H1 (cell line): ENCODE results near the gene SECTM1. TPM values are rescaled to one million over a fixed set of nuclear protein-coding genes. Genes with fewer than 3 reads are reported as not detected.

ENCODE experiments used
- CTCF ChIA-PET: fragments of 300-600 bp; sonication (Branson Sonifier 250); formaldehyde crosslinking; loops from one replicate; lab custom pipeline; 2021; ENCODE audit not compliant: partially characterized antibody; lab: Charles Lee
- POLR2A ChIA-PET: fragments of 300-600 bp; sonication (Branson Sonifier 250); formaldehyde crosslinking; loops from one replicate; lab custom pipeline; 2021; ENCODE audit warnings: inconsistent platforms; ENCODE audit not compliant: partially characterized antibody; lab: Charles Lee
- DNase-seq, 2 experiments: peaks; one replicate each; pipeline versions ENCODE4 v3.0.0 to v3.0.0-alpha.2; 2010 to 2022; ENCODE audit warnings: low spot score in 2 of 2, low read depth in 1 of 2, mixed read lengths in 1 of 2
- FAIRE-seq: peaks from 2 replicates; lab custom pipeline; 2011; peaks lifted over from hg19 to GRCh38; lab: Jason Lieb, UNC
- H2AFZ ChIP-seq: 2 replicates; pipeline ENCODE4 v1.8.1; 2012; ENCODE audit warnings: low read length, inconsistent platforms
- H2AK5ac ChIP-seq: 2 replicates; pipeline ENCODE4 v1.6.1; 2013; ENCODE audit warnings: low read depth, low read length
- H2BK120ac ChIP-seq: replicated peaks from 2 replicates; pipeline ENCODE3; 2013; ENCODE audit warnings: low read depth, low read length, inconsistent platforms
- H2BK12ac ChIP-seq: 2 replicates; pipeline ENCODE4 v1.6.1; 2013; ENCODE audit warnings: low read depth, low read length
- H2BK15ac ChIP-seq: 2 replicates; pipeline ENCODE4 v1.6.1; 2013; ENCODE audit warnings: low read length
- H2BK20ac ChIP-seq: 2 replicates; pipeline ENCODE4 v1.6.1; 2013; ENCODE audit warnings: low read length
- H2BK5ac ChIP-seq: 2 replicates; pipeline ENCODE4 v1.6.1; 2013; ENCODE audit warnings: low read depth, low read length
- H3K14ac ChIP-seq: 2 replicates; pipeline ENCODE4 v1.6.1; 2013; ENCODE audit warnings: inconsistent platforms; ENCODE audit not compliant: insufficient read length
- H3K18ac ChIP-seq: 2 replicates; pipeline ENCODE4 v1.6.1; 2013; ENCODE audit warnings: low read length; ENCODE audit errors: extremely low read depth
- H3K23ac ChIP-seq: 2 replicates; pipeline ENCODE4 v1.6.1; 2013; ENCODE audit warnings: inconsistent platforms; ENCODE audit not compliant: insufficient read length
- H3K23me2 ChIP-seq: 2 replicates; pipeline ENCODE4 v1.6.1; 2013; ENCODE audit warnings: low read depth, low read length
- H3K27ac ChIP-seq: 2 replicates; pipeline ENCODE4 v1.6.1; 2011; ENCODE audit warnings: low read depth, low read length, inconsistent platforms
- H3K27me3 ChIP-seq, 4 experiments: replicated peaks in 1 of 4; 1 replicate in 1 of 4; 2 replicates in 3 of 4; pipeline versions ENCODE4 v1.6.1 to v1.8.1; 2011 to 2013; ENCODE audit warnings: low read length in 3 of 4, mild to moderate bottlenecking in 3 of 4, inconsistent platforms in 2 of 4, mixed read lengths in 2 of 4, moderate library complexity in 1 of 4; ENCODE audit not compliant: control insufficient read depth in 3 of 4, insufficient read depth in 3 of 4; ENCODE audit errors: extremely low read depth in 1 of 4
- H3K36me3 ChIP-seq, 4 experiments: 2 replicates each; pipeline versions ENCODE4 v1.6.1 to v1.8.1; 2011 to 2013; ENCODE audit warnings: mild to moderate bottlenecking in 4 of 4, low read length in 3 of 4, moderate library complexity in 2 of 4, control low read depth in 1 of 4, inconsistent platforms in 1 of 4; ENCODE audit not compliant: insufficient read depth in 4 of 4, control insufficient read depth in 2 of 4
- H3K4ac ChIP-seq: replicated peaks from 2 replicates; pipeline ENCODE3; 2013; ENCODE audit warnings: low read length, low read depth, mixed read lengths, inconsistent platforms; ENCODE audit not compliant: insufficient read length
- H3K4me1 ChIP-seq, 4 experiments: replicated peaks in 1 of 4; 1 replicate in 1 of 4; 2 replicates in 3 of 4; pipeline versions ENCODE4 v1.6.1 to v1.8.1; 2011 to 2013; ENCODE audit warnings: low read length in 3 of 4, inconsistent platforms in 2 of 4, mixed read lengths in 1 of 4; ENCODE audit not compliant: insufficient read depth in 4 of 4, control insufficient read depth in 3 of 4
- H3K4me2 ChIP-seq, 2 experiments: 2 replicates each; pipeline versions ENCODE4 v1.6.1 to v1.8.1; 2011 to 2013; ENCODE audit warnings: low read depth in 2 of 2, low read length in 2 of 2, control low read depth in 1 of 2, inconsistent platforms in 1 of 2, mild to moderate bottlenecking in 1 of 2; ENCODE audit not compliant: insufficient read depth in 1 of 2
- H3K4me3 ChIP-seq, 4 experiments: fragments of 200-600, 300-600 bp in 1 of 4; sonication (generic), shearing (Covaris generic), sonication (Bioruptor Twin) in 1 of 4; 2 replicates each; pipeline versions ENCODE4 v1.5.1 to v1.8.1; 2011 to 2016; ENCODE audit warnings: low read length in 4 of 4, low read depth in 3 of 4, control low read depth in 2 of 4, inconsistent platforms in 2 of 4, mild to moderate bottlenecking in 2 of 4, mixed read lengths in 1 of 4, moderate library complexity in 1 of 4; ENCODE audit not compliant: insufficient read depth in 2 of 4; ENCODE audit errors: extremely low read depth in 1 of 4
- H3K56ac ChIP-seq: replicated peaks from 2 replicates; pipeline ENCODE3; 2013; ENCODE audit warnings: low read depth, mild to moderate bottlenecking, mixed read lengths, low read length, inconsistent platforms; ENCODE audit not compliant: insufficient read length
- H3K79me1 ChIP-seq: 2 replicates; pipeline ENCODE4 v1.6.1; 2013; ENCODE audit warnings: low read depth, low read length, control low read depth
- H3K79me2 ChIP-seq, 2 experiments: 2 replicates each; pipeline versions ENCODE4 v1.6.1 to v1.8.1; 2012 to 2013; ENCODE audit warnings: low read length in 2 of 2, mild to moderate bottlenecking in 2 of 2, inconsistent platforms in 1 of 2; ENCODE audit not compliant: insufficient read depth in 2 of 2, control insufficient read depth in 1 of 2
- H3K9ac ChIP-seq, 4 experiments: replicated peaks in 1 of 4; 1 replicate in 1 of 4; 2 replicates in 3 of 4; pipeline versions ENCODE4 v1.6.1 to v1.8.1; 2011 to 2013; ENCODE audit warnings: low read depth in 3 of 4, low read length in 3 of 4, control low read depth in 2 of 4, mild to moderate bottlenecking in 2 of 4, moderate library complexity in 2 of 4, inconsistent platforms in 1 of 4; ENCODE audit errors: extremely low read depth in 1 of 4
- H3K9me3 ChIP-seq, 2 experiments: 2 replicates each; pipeline versions ENCODE4 v1.6.1 to v1.8.1; 2012 to 2013; ENCODE audit warnings: mild to moderate bottlenecking in 2 of 2, moderate library complexity in 2 of 2, control low read depth in 1 of 2, inconsistent platforms in 1 of 2, low read depth in 1 of 2, low read length in 1 of 2, mixed read lengths in 1 of 2; ENCODE audit not compliant: insufficient read depth in 2 of 2
- H4K20me1 ChIP-seq, 2 experiments: replicated peaks in 1 of 2; 2 replicates each; pipeline versions ENCODE3 to v1.8.1; 2011 to 2013; ENCODE audit warnings: inconsistent platforms in 2 of 2, low read length in 2 of 2, mild to moderate bottlenecking in 1 of 2; ENCODE audit not compliant: insufficient read depth in 2 of 2, control insufficient read depth in 1 of 2
- H4K5ac ChIP-seq: 2 replicates; pipeline ENCODE4 v1.6.1; 2013; ENCODE audit warnings: low read length, low read depth, mixed read lengths, inconsistent platforms; ENCODE audit not compliant: insufficient read length
- H4K8ac ChIP-seq: 2 replicates; pipeline ENCODE4 v1.8.0; 2013; ENCODE audit warnings: mild to moderate bottlenecking, moderate library complexity, low read length, inconsistent platforms; ENCODE audit not compliant: insufficient read depth; ENCODE audit errors: extremely low read depth
- H4K91ac ChIP-seq: replicated peaks from 2 replicates; pipeline ENCODE3; 2013; ENCODE audit warnings: low read length, mixed read lengths, inconsistent platforms; ENCODE audit not compliant: insufficient read length
- HDAC6 ChIP-seq: IDR thresholded peaks from one replicate; pipeline ENCODE4 v1.7.1; 2012; ENCODE audit warnings: low read depth, mild to moderate bottlenecking, inconsistent platforms, low read length, moderate library complexity
- KDM1A ChIP-seq: fragments of 200-600, 300-600 bp; sonication (generic); IDR thresholded peaks from 2 replicates; pipeline ENCODE4 v1.7.1; 2016; ENCODE audit warnings: mild to moderate bottlenecking, low read length, borderline replicate concordance
- MAFK ChIP-seq: IDR thresholded peaks from 2 replicates; pipeline ENCODE4 v1.6.1; 2012; ENCODE audit warnings: low read depth, mild to moderate bottlenecking, improper control_type of control experiment, low read length
- PHF8 ChIP-seq: fragments of 200-600 bp; sonication (generic); conservative IDR thresholded peaks from 2 replicates; pipeline ENCODE4 v1.7.1; 2012; ENCODE audit warnings: low read depth, mild to moderate bottlenecking, inconsistent platforms, low read length, moderate library complexity
- SIRT6 ChIP-seq: IDR thresholded peaks from one replicate; pipeline ENCODE4 v1.7.1; 2012; ENCODE audit warnings: low read length, inconsistent platforms
- SUZ12 ChIP-seq: fragments of 200-600 bp; sonication (generic); IDR thresholded peaks from 2 replicates; pipeline ENCODE4 v1.6.1; 2012; ENCODE audit warnings: mild to moderate bottlenecking, inconsistent platforms, low read length, moderate library complexity, mixed read lengths
- TEAD4 ChIP-seq: IDR thresholded peaks from 2 replicates; pipeline ENCODE4 v1.6.1; 2012; ENCODE audit warnings: low read depth, low read length, inconsistent platforms, mixed read lengths
- WGBS, 2 experiments: shearing (Covaris generic) in 1 of 2; methylation state at CpG; one replicate each; pipeline versions ENCODE4 v1.1.6 to v1.1.7; 2013 to 2015; ENCODE audit warnings: low lambda C conversion rate in 2 of 2, mixed read lengths in 2 of 2, inconsistent platforms in 1 of 2, low coverage in 1 of 2, missing lambda C conversion rate in 1 of 2; ENCODE audit not compliant: insufficient replicate concordance in 2 of 2, insufficient coverage in 1 of 2, insufficient read length in 1 of 2; ENCODE audit errors: extremely low coverage in 1 of 2, missing lambda C conversion rate in 1 of 2; 5-methylcytosine and 5-hydroxymethylcytosine counted together
- polyA plus RNA-seq, 7 experiments: library from polyadenylated mRNA; depleted of rRNA in 3 of 7; stranded (reverse) in 5 of 7; unstranded in 2 of 7; fragments of >200 nt in 5 of 7; fragments of 200-250 nt in 2 of 7; gene quantifications; 1 replicate in 5 of 7; 2 replicates in 1 of 7; 4 replicates in 1 of 7; pipeline versions ENCODE4 v1.2.1 to v1.2.3, GENCODE V29; 2011 to 2013; ENCODE audit warnings: missing spikeins in 2 of 7, mixed read lengths in 2 of 7
- total RNA-seq: library from RNA; stranded (reverse); fragmentation: NEBNext Ultra II Directional; extraction: Animal tissue kit (Norgen Biotek cat#: 25700); gene quantifications from 2 replicates; pipeline ENCODE4 v1.2.1, GENCODE V29; 2021

The SECTM1 gene
- total and polyA plus RNA-seq, 2 of the 8 experiments (the other 6 are each of a cell fraction or from before 2014, with no cell fraction given) = 0.20 to 0.65 TPM

DNA sequence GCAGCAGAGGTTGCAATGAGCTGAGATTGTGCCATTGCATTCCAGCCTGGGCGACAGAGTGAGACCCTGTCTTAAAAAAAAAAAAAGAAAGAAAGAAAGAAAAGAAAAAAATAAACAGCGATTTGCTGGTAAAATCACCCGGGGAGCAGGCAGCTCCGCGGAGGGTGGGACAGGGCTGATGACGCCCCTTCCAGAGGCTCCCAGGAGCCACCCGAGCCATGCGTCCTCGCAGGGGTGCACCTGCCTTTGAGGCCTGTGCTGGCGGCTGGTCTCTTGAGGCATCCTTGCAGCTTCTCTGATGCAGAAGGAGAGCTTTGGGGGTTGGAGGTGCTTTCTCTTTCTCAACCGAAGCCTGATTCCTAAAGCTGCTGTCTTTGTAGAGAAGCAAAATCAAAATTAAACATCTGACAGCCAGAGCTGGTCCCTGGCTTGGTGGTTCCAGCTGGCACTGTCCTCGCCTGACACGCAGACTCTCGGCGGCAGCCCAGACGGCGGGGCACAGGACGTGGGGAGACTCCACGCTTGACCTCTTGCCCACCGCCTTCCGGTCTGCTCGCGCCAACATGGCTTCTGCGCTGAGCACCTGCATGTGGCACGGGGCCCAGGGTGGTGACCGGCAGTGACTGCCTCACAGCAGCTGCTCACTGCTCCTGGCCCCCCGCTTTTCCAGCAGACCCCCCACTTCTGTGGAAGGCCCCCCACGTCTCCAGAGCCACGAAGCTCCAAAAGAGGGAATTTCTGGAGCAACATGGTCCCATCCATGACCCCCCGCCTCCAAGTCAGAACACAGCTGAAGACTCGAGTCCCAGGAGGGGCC, 44.6 kb upstream of the SECTM1 start:
- ChIA-PET CTCF (interaction anchor here (0.6 to 1.3 kb wide), 4 partner anchors 11 to 556 kb away, joined by 3 read pairs; no protein-coding TSS in a partner anchor), POLR2A (interaction anchor here (0.6 to 1.1 kb wide), 3 partner anchors 23 to 235 kb away, joined by 3 to 6 read pairs (median 3); partner anchors contain the start of gene SECTM1)
- no peak overlapping the region for H4K8ac ChIP-seq
- no peak overlapping the region for H4K91ac ChIP-seq
- H2BK120ac ChIP-seq = no peak overlapping the region
- no peak overlapping the region for H2BK20ac ChIP-seq
- H3K4me1 ChIP-seq = no peaks in the 10 kb centered on the region; a peak in 1 of 7 replicates
- H3K27me3 ChIP-seq = peaks cover 9 to 29% (median 20%) of the 10 kb centered on the region in 4 experiments; a peak in 6 of 7 replicates
- DNase-seq = no peak
- H3K79me1 ChIP-seq = no peaks in the 10 kb centered on the region
- H3K9ac ChIP-seq = no peak overlapping the region
- H3K14ac ChIP-seq = no peak overlapping the region
- no peak overlapping the region for H3K4me2 ChIP-seq
- FAIRE-seq = no peak
- TF ChIP-seq MAFK = no peak
- TF ChIP-seq KDM1A = no peak
- no peak for TF ChIP-seq SUZ12
- no peak for TF ChIP-seq PHF8
- TF ChIP-seq TEAD4 = no peak
- no peak for TF ChIP-seq HDAC6
- no peak for TF ChIP-seq SIRT6
- TF ChIP-seq, all 59 proteins: peak for 0
- H3K23ac ChIP-seq = no peak overlapping the region
- no peak overlapping the region for H4K5ac ChIP-seq
- H3K27ac ChIP-seq = no peak overlapping the region
- no peak overlapping the region for H2AK5ac ChIP-seq
- no peak overlapping the region for H2BK15ac ChIP-seq
- no peak overlapping the region for H3K18ac ChIP-seq
- no peak overlapping the region for H3K4me3 ChIP-seq
- peaks cover 0 to 5% of the 10 kb centered on the region in 2 experiments for H4K20me1 ChIP-seq
- H2BK5ac ChIP-seq = no peak overlapping the region
- H2BK12ac ChIP-seq = no peak overlapping the region
- H3K56ac ChIP-seq = no peak overlapping the region
- no peak overlapping the region for H3K4ac ChIP-seq
- H2AFZ ChIP-seq = no peak overlapping the region
- no peaks in the 10 kb centered on the region for H3K79me2 ChIP-seq
- WGBS, 2 experiments = 89% methylated on average over 25 of the region's 31 CpGs; no CpG with 5 or more reads in 1 of the 2 experiments
- no peaks in the 10 kb centered on the region for H3K23me2 ChIP-seq
- H3K9me3 ChIP-seq = no peaks in the 10 kb centered on the region
- no peaks in the 10 kb centered on the region for H3K36me3 ChIP-seq
